Activated CD4-positive, CD25-positive, alpha-beta regulatory T cell (primary cell): Measurements from ENCODE around the gene LCN6.
A peak's percentile ranks its signal among the peaks of the same experiment; 100 is the strongest.
"Not testable (repeated sequence)": the region's sequence is repeated elsewhere in the genome, so short reads cannot be mapped to it uniquely, and the experiment has no call there.

Source experiments
- DNase-seq, 4 experiments: peaks; one replicate each; lab custom pipeline; 2025; lab: John Stamatoyannopoulos, UW

LCN6 gene

GRCh38 chr9:136784249-136784996 is 36.1 kb upstream of the LCN6 start:
- DNase-seq, result no peak

GRCh38 chr9:136782452-136782851 is 34.1 kb upstream of the LCN6 start:
- DNase-seq, result no peak

GRCh38 chr9:136779808-136780207 is 31.5 kb upstream of the LCN6 start:
- DNase-seq, result no peak

- no peak for DNase-seq
These were observed 29.0 kb upstream of the LCN6 start for GRCh38 chr9:136777359-136777758.

- DNase-seq, result no peak
These were observed 28.6 kb upstream of the LCN6 start for GRCh38 chr9:136776947-136777346.

- DNase-seq, result no peak
These were observed 26.9 kb upstream of the LCN6 start for GRCh38 chr9:136775191-136775590.

- DNase-seq, result no peak
These were observed 26.2 kb upstream of the LCN6 start for GRCh38 chr9:136774416-136775045.

- no peak for DNase-seq
These were observed 25.2 kb upstream of the LCN6 start for GRCh38 chr9:136773386-136774044.

GRCh38 chr9:136771907-136772415 is 23.6 kb upstream of the LCN6 start:
- no peak for DNase-seq

- peak in 2 of 4 experiments; percentile 14 to 30 for DNase-seq
These were observed 21.4 kb upstream of the LCN6 start for GRCh38 chr9:136769710-136770191.

- peak in 3 of 4 experiments; percentile 31 to 40 (median 35) for DNase-seq
These were observed 18.2 kb upstream of the LCN6 start for GRCh38 chr9:136766410-136767120.

GRCh38 chr9:136765745-136766409 is 17.6 kb upstream of the LCN6 start:
- not testable (repeated sequence) for DNase-seq

GRCh38 chr9:136765041-136765440 is 16.7 kb upstream of the LCN6 start:
- no peak for DNase-seq

GRCh38 chr9:136764301-136764891 is 16.1 kb upstream of the LCN6 start, which contains the start of gene LCN15:
TSS of gene LCN15 (minus strand) at chr9:136764518. CDS start at chr9:136764488, 30 bp downstream.
- DNase-seq, result no peak

GRCh38 chr9:136763649-136764035 is 15.3 kb upstream of the LCN6 start:
- DNase-seq, result no peak

GRCh38 chr9:136762915-136763648 is 14.8 kb upstream of the LCN6 start:
- peak in 1 of 4 experiments; percentile 15 for DNase-seq

GRCh38 chr9:136762221-136762691 is 13.9 kb upstream of the LCN6 start:
- DNase-seq, result no peak

GRCh38 chr9:136761545-136761981 is 13.2 kb upstream of the LCN6 start:
- DNase-seq, result no peak

- DNase-seq, result not testable (repeated sequence)
These were observed 12.7 kb upstream of the LCN6 start for GRCh38 chr9:136760834-136761544.
